Uterus (tissue), 2 donors: Measurements from ENCODE around the gene TH.

Experiments used
- POLR2A ChIP-seq, 2 donors: fragments of 450-650 bp; IDR thresholded peaks; one replicate each; pipeline ENCODE4 v1.6.1; 2016; ENCODE audit warnings: antibody characterized with exemption in 2 of 2, mild to moderate bottlenecking in 1 of 2, moderate library complexity in 1 of 2
- TF ChIP-seq, protein P1 (sequence below), 4 experiments: fragments of 200-600 bp in 2 of 4; fragments of 450-650 bp in 2 of 4; sonication (generic) in 2 of 4; IDR thresholded peaks; one replicate each; pipeline ENCODE4 v1.5.1; 2016 to 2019; ENCODE audit warnings: antibody characterized with exemption in 4 of 4, mild to moderate bottlenecking in 2 of 4, moderate library complexity in 1 of 4

DNA sequence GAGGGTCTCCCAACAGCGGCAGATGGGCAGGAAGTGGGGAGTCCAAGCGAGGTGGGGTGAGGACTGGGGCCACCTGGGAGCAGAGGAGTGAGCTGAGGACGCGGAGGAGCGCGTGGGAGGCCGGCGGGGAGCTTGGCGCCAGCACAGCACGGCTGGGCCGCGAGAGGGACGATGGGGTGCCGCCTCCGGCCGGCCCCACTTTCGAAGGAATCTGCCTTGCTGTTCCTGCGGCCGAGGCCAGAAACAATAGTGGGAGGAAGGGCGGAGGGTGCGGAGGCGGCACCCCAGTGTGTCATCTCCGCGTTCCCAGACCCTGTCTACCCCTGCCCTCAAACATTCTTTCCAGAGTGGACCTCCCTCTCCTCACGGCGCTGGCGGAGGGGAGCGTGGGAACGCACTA, 16.1 kb downstream of the TH start:
- TF ChIP-seq, protein P1, sequence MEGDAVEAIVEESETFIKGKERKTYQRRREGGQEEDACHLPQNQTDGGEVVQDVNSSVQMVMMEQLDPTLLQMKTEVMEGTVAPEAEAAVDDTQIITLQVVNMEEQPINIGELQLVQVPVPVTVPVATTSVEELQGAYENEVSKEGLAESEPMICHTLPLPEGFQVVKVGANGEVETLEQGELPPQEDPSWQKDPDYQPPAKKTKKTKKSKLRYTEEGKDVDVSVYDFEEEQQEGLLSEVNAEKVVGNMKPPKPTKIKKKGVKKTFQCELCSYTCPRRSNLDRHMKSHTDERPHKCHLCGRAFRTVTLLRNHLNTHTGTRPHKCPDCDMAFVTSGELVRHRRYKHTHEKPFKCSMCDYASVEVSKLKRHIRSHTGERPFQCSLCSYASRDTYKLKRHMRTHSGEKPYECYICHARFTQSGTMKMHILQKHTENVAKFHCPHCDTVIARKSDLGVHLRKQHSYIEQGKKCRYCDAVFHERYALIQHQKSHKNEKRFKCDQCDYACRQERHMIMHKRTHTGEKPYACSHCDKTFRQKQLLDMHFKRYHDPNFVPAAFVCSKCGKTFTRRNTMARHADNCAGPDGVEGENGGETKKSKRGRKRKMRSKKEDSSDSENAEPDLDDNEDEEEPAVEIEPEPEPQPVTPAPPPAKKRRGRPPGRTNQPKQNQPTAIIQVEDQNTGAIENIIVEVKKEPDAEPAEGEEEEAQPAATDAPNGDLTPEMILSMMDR (IDR thresholded peaks at IDR 0.05) = no peak
- no peak for TF ChIP-seq POLR2A (IDR thresholded peaks at IDR 0.05)
